Measurements from ENCODE around the gene MED29.

The MED29 gene

DNA sequence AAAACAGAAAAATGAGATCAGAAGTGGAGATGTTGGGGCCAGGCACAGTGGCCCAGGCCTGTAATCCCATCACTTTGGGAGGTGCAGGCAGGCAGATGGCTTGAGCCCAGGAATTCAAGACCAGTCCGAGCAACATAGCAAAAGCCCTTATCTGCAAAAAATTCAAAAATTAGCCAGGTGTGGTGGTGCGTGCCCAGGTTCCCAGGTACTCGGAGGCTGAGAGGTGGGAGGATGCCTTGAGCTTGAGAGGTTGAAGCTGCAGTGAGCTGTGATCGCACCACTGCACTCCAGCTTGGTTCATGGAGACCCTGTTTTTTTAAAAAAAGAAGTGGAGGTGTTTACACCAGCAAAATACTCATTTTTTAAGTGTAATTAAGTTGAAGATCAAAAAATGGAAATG lies 8.9 kb downstream of the MED29 start:
- TF ChIP-seq FOXP2 (optimal IDR thresholded peaks at IDR 0.05; ENCODE audit: borderline replicate concordance, extremely low read depth, extremely low read length, insufficient read depth) (no peak), POLR2AphosphoS5 (IDR thresholded peaks at IDR 0.05; ENCODE audit: low read depth, low read length) (peak; percentile 4; the same call in 1 of the 2 replicates)

DNA sequence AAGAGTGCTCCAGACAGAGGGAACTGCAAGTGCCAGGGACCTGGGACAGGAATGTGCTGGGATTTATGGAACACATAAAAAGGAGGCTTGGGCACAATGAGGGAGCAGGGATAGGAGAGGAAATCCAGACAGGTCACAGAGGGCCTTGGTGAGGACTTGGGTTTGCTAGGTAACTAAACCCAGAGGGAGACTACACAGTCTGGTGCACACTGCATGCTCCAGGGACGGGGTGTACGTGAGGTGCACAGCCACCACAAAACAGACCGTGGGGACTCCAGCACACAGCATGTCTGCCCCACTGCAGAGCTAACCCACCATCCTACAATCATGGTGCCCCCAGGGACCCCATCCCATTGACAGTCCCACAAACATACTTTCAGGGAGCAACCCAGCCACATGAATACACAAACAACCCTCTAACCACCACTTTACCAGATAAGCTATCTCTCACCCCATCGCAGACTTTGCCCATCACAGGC lies 9.9 kb downstream of the MED29 start:
- TF ChIP-seq FOXP2 (optimal IDR thresholded peaks at IDR 0.05; ENCODE audit: borderline replicate concordance, extremely low read depth, extremely low read length, insufficient read depth) (no peak), SIN3A (IDR thresholded peaks at IDR 0.05; ENCODE audit: borderline replicate concordance, insufficient read depth, low read length) (no peak), TAF1 (IDR thresholded peaks at IDR 0.05; ENCODE audit: borderline replicate concordance, insufficient read depth, low read length) (no peak), POLR2AphosphoS5 (IDR thresholded peaks at IDR 0.05; ENCODE audit: low read depth, low read length) (no peak)
- TF ChIP-seq, protein P1, sequence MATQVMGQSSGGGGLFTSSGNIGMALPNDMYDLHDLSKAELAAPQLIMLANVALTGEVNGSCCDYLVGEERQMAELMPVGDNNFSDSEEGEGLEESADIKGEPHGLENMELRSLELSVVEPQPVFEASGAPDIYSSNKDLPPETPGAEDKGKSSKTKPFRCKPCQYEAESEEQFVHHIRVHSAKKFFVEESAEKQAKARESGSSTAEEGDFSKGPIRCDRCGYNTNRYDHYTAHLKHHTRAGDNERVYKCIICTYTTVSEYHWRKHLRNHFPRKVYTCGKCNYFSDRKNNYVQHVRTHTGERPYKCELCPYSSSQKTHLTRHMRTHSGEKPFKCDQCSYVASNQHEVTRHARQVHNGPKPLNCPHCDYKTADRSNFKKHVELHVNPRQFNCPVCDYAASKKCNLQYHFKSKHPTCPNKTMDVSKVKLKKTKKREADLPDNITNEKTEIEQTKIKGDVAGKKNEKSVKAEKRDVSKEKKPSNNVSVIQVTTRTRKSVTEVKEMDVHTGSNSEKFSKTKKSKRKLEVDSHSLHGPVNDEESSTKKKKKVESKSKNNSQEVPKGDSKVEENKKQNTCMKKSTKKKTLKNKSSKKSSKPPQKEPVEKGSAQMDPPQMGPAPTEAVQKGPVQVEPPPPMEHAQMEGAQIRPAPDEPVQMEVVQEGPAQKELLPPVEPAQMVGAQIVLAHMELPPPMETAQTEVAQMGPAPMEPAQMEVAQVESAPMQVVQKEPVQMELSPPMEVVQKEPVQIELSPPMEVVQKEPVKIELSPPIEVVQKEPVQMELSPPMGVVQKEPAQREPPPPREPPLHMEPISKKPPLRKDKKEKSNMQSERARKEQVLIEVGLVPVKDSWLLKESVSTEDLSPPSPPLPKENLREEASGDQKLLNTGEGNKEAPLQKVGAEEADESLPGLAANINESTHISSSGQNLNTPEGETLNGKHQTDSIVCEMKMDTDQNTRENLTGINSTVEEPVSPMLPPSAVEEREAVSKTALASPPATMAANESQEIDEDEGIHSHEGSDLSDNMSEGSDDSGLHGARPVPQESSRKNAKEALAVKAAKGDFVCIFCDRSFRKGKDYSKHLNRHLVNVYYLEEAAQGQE (IDR thresholded peaks at IDR 0.05; ENCODE audit: insufficient read depth in 1 of 2, low read depth in 2 of 2, low read length in 2 of 2), result no peak

DNA sequence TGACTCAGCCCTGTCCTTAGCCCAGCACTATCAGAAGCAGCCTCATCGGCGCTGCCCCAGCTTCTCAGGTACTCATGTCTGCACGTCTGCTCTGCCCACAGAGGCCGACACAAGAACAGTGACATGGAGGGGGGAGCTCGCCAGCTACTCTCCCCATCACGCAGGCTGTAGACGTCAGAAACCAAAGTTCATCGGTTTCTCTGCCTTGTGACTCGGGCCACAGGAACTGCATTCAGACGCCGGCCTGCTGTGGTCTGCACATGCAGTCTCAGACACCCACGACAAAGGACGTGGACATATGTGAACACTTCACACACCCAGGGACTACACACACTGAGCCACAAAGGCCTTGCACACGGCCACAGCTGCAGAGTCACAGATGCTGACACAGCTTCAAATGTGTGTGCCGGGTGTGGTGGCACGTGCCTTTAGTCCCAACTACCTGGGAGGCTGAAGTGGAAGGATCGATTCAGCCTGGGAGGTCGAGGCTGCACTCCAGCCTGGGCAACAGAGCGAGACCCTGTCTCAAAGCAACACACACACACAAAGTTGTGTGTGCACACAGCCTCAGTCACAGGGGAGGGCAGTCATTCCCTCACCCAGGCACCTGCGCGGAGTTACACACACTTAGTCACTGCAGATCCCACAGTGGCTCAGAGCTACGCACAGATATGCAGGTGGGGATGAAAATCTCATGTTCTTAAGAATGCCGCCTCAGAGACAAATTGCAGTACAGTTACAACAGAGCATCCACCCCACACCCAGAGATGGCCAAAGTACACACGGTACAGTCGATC lies 10.6 kb downstream of the MED29 start:
- TF ChIP-seq TAF1 (IDR thresholded peaks at IDR 0.05; ENCODE audit: borderline replicate concordance, insufficient read depth, low read length) (no peak), FOXP2 (optimal IDR thresholded peaks at IDR 0.05; ENCODE audit: borderline replicate concordance, extremely low read depth, extremely low read length, insufficient read depth) (no peak), SIN3A (IDR thresholded peaks at IDR 0.05; ENCODE audit: borderline replicate concordance, insufficient read depth, low read length) (no peak), POLR2AphosphoS5 (IDR thresholded peaks at IDR 0.05; ENCODE audit: low read depth, low read length) (no peak)
- TF ChIP-seq, protein P1 (IDR thresholded peaks at IDR 0.05; ENCODE audit: insufficient read depth in 1 of 2, low read depth in 2 of 2, low read length in 2 of 2), result no peak

DNA sequence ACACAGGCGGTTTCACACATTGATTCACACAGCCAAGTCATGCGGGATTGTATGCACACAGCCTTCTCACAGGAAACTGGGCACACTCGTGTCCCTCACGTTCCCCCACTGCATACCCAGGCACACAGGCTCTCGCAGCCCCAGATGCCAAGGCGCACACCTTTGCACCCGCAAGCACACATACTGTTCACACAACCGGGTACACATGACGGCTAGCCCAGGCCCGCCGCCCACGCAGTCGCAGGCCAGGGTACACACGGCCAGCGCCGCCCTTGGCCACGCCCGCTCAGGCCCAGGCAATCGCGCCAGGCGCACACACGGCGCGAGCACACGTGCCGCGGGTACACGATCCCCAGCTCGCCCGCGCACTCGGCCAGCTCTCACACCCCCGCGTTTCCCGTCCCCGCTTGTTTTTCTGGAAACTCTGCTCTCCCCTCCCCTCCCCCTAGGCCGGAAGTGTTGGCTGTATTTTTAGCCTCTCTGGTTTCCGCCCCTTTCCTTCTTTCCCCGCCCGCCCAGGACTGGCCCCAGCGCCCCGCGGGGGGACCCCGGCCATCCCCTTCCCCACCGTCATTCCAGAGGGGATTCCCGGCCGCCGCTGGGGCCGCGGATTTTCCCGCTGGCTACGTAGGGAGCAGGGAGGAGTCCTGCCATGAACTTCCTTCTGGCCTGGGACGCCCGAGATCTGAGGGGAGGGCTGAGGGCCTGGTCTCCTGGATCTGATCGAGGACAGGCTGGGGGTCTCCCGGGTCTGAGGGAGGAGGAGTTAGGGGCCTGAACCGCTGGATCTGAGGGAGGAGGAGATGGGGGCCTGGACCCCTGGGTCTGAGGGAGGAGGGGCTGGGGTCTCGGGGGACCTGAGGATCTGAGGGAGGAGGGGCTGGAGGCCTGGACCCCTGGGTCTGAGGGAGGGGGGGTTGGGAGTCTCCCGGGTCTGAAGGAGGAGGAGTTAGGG lies 11.4 kb downstream of the MED29 start:
- TF ChIP-seq TAF1 (IDR thresholded peaks at IDR 0.05; ENCODE audit: borderline replicate concordance, insufficient read depth, low read length) (no peak), POLR2AphosphoS5 (IDR thresholded peaks at IDR 0.05; ENCODE audit: low read depth, low read length) (peak; percentile 32; the same call in 1 of the 2 replicates), SIN3A (IDR thresholded peaks at IDR 0.05; ENCODE audit: borderline replicate concordance, insufficient read depth, low read length) (peak; percentile 67; the same call in 1 of the 2 replicates), FOXP2 (optimal IDR thresholded peaks at IDR 0.05; ENCODE audit: borderline replicate concordance, extremely low read depth, extremely low read length, insufficient read depth) (peak; percentile 89)
- TF ChIP-seq, protein P1 (IDR thresholded peaks at IDR 0.05; ENCODE audit: insufficient read depth in 1 of 2, low read depth in 2 of 2, low read length in 2 of 2), result 0 out of 4 replicates have a peak, but pooled peaks have one; percentile 32 to 50
